HepG2 (cell line): ENCODE results near the gene GEMIN4. TPM values are rescaled to one million over a fixed set of nuclear protein-coding genes. Genes with fewer than 3 reads are reported as not detected.
"Not testable (repeated sequence)": the region's sequence is repeated elsewhere in the genome, so short reads cannot be mapped to it uniquely, and the experiment has no call there.

ENCODE experiments used
- ATAC-seq: fragments of 200-7000 bp; cut with Tn5 transposase; 3 replicates; pipeline ENCODE4 v1.9.1; 2020; ENCODE audit warnings: mild to moderate bottlenecking, moderate library complexity
- BruUV-seq: library from RNA; stranded (reverse); fragments of 400-500 nt; replicated peaks from 2 replicates; lab custom pipeline; 2021; lab: Mats Ljungman, UMichigan
- CTCF ChIA-PET: fragments of 300-600 bp; formaldehyde crosslinking; extraction: SDS; loops from one replicate; lab custom pipeline; 2021; ENCODE audit warnings: low total read pairs, inconsistent platforms, low intra/inter-chr PET ratio; lab: Yijun Ruan, JAX
- POLR2A ChIA-PET: fragments of 350-600 bp; sonication (Branson Sonifier 250); formaldehyde crosslinking; loops from one replicate; lab custom pipeline; 2020; ENCODE audit warnings: antibody characterized with exemption, inconsistent platforms; lab: Yijun Ruan, JAX
- DNase-seq: peaks from one replicate; pipeline ENCODE4 v3.0.0-alpha.2; 2015; ENCODE audit warnings: low spot score
- FAIRE-seq: peaks from 3 replicates; lab custom pipeline; 2011; peaks lifted over from hg19 to GRCh38; lab: Jason Lieb, UNC
- H2AFZ ChIP-seq: one replicate; pipeline ENCODE4 v1.6.1; 2011; ENCODE audit warnings: low read length, inconsistent platforms
- H3K27ac ChIP-seq: fragments of 300-600 bp; 3 replicates; pipeline ENCODE4 v1.8.0; 2011; ENCODE audit warnings: mixed run types, mild to moderate bottlenecking, mixed read lengths, low read length, inconsistent platforms; ENCODE audit not compliant: insufficient read depth; ENCODE audit errors: extremely low read length
- H3K27me3 ChIP-seq, 2 experiments: fragments of 200-600 bp in 1 of 2; 2 replicates in 1 of 2; 3 replicates in 1 of 2; pipeline versions ENCODE4 v1.6.0 to v1.8.0; 2011; ENCODE audit warnings: low read length in 2 of 2, mild to moderate bottlenecking in 2 of 2, moderate library complexity in 2 of 2, inconsistent platforms in 1 of 2; ENCODE audit not compliant: insufficient read depth in 2 of 2, control insufficient read depth in 1 of 2
- H3K36me3 ChIP-seq, 2 experiments: fragments of 200-600 bp in 1 of 2; replicated peaks in 1 of 2; 2 replicates in 1 of 2; 3 replicates in 1 of 2; pipeline versions ENCODE4 v1.5.1 to v1.8.0; 2011; ENCODE audit warnings: low read length in 2 of 2, inconsistent platforms in 1 of 2; ENCODE audit not compliant: insufficient read depth in 2 of 2, control insufficient read depth in 1 of 2
- H3K4me1 ChIP-seq: 2 replicates; pipeline ENCODE4 v1.5.1; 2012; ENCODE audit warnings: low read length, inconsistent platforms; ENCODE audit not compliant: insufficient read depth
- H3K4me2 ChIP-seq: 2 replicates; pipeline ENCODE4 v1.6.0; 2011; ENCODE audit warnings: low read depth, low read length, inconsistent platforms
- H3K4me3 ChIP-seq, 3 experiments: fragments of 200-600 bp in 1 of 3; sonication (generic), shearing (Covaris generic) in 1 of 3; replicated peaks in 1 of 3; 2 replicates each; pipeline ENCODE4 v1.5.1; 2011 to 2016; ENCODE audit warnings: low read length in 3 of 3, inconsistent platforms in 2 of 3, low read depth in 2 of 3, mild to moderate bottlenecking in 2 of 3, control low read depth in 1 of 3, mixed read lengths in 1 of 3; ENCODE audit not compliant: insufficient read depth in 1 of 3
- H3K79me2 ChIP-seq: one replicate; pipeline ENCODE4 v1.6.1; 2011; ENCODE audit warnings: low read length, inconsistent platforms; ENCODE audit not compliant: insufficient read depth
- H3K9ac ChIP-seq: 2 replicates; pipeline ENCODE4 v1.6.0; 2011; ENCODE audit warnings: mild to moderate bottlenecking, low read depth, low read length, inconsistent platforms; ENCODE audit not compliant: insufficient read depth
- H3K9me3 ChIP-seq: 2 replicates; pipeline ENCODE4 v1.5.1; 2012; ENCODE audit warnings: mild to moderate bottlenecking, low read length
- H4K20me1 ChIP-seq: 2 replicates; pipeline ENCODE4 v1.6.0; 2011; ENCODE audit warnings: inconsistent platforms, mild to moderate bottlenecking, low read length, moderate library complexity; ENCODE audit not compliant: insufficient read depth
- BRD4 ChIP-seq: sonication (generic); formaldehyde crosslinking; IDR thresholded peaks from 2 replicates; pipeline ENCODE4 v1.4.0; 2020; ENCODE audit warnings: missing genetic modification reagents
- NCOR1 ChIP-seq: fragments of 200-600 bp; sonication (generic); IDR thresholded peaks from 2 replicates; pipeline ENCODE4 v1.7.0; 2017; ENCODE audit warnings: antibody characterized with exemption, low read length, borderline replicate concordance
- SMC3 ChIP-seq: IDR thresholded peaks from 2 replicates; pipeline ENCODE4 v1.6.1; 2011; ENCODE audit warnings: low read length, improper control_type of control experiment
- STAG1 ChIP-seq: sonication (generic); formaldehyde crosslinking; IDR thresholded peaks from 2 replicates; pipeline ENCODE4 v1.4.0; 2020; ENCODE audit warnings: missing genetic modification reagents
- ZNF816 ChIP-seq: sonication (generic); formaldehyde crosslinking; IDR thresholded peaks from 2 replicates; pipeline ENCODE4 v1.8.0; 2022; ENCODE audit warnings: missing genetic modification reagents, mild to moderate bottlenecking, borderline replicate concordance
- WGBS: methylation state at CpG from one replicate; pipeline ENCODE4 v1.1.6; 2017; ENCODE audit warnings: low lambda C conversion rate; 5-methylcytosine and 5-hydroxymethylcytosine counted together
- in situ Hi-C: cut with HindIII; loops from 2 replicates; pipeline ENCODE4 v1.10.0; 2017; ENCODE audit warnings: low pct_unique_long_range_greater_than_20kb; ENCODE audit not compliant: extremely low pct_ligation_motif_present
- intact Hi-C: fragments of 100-400 bp; cut with micrococcal nuclease; formaldehyde crosslinking; loops from one replicate; pipeline ENCODE4 v1.10.0; 2022; ENCODE audit not compliant: unreplicated experiment
- polyA plus RNA-seq, 8 experiments: library from polyadenylated mRNA; depleted of rRNA in 3 of 8; stranded (reverse) in 7 of 8; unstranded in 1 of 8; fragments of >200 nt; fragmentation: Illumina TruSeq in 4 of 8; extraction: Trizol in 4 of 8; gene quantifications; 2 replicates each; pipeline versions ENCODE4 v1.2.1 to v1.2.3, GENCODE V29; 2011 to 2016; ENCODE audit warnings: low read depth in 4 of 8, missing spikeins in 1 of 8, mixed read lengths in 1 of 8; ENCODE audit not compliant: insufficient read depth in 1 of 8
- total RNA-seq, 5 experiments: library from RNA; depleted of rRNA; stranded (reverse); fragments of >200 nt; fragmentation: Illumina TruSeq; extraction: Trizol; gene quantifications; 2 replicates each; pipeline ENCODE4 v1.2.3, GENCODE V29; 2016; ENCODE audit warnings: low read depth in 1 of 5
- TF ChIP-seq, protein P1 (sequence below): sonication (generic); formaldehyde crosslinking; IDR thresholded peaks from 2 replicates; pipeline ENCODE4 v1.5.0; 2020; ENCODE audit warnings: mild to moderate bottlenecking, missing genetic modification reagents, moderate library complexity
- TF ChIP-seq, protein P2 (sequence below): sonication (generic); formaldehyde crosslinking; IDR thresholded peaks from 2 replicates; pipeline ENCODE4 v1.5.0; 2020; ENCODE audit warnings: mild to moderate bottlenecking, low read depth, missing genetic modification reagents, borderline replicate concordance
- TF ChIP-seq, protein P3 (sequence below): sonication (generic); formaldehyde crosslinking; IDR thresholded peaks from 2 replicates; pipeline ENCODE4 v1.8.0; 2022; ENCODE audit warnings: low read depth, missing genetic modification reagents

GEMIN4 gene
- total and polyA plus RNA-seq, 2 of the 13 experiments (the other 11 are each of a cell fraction or from before 2014, with no cell fraction given): 10.8 to 22.7 TPM

DNA sequence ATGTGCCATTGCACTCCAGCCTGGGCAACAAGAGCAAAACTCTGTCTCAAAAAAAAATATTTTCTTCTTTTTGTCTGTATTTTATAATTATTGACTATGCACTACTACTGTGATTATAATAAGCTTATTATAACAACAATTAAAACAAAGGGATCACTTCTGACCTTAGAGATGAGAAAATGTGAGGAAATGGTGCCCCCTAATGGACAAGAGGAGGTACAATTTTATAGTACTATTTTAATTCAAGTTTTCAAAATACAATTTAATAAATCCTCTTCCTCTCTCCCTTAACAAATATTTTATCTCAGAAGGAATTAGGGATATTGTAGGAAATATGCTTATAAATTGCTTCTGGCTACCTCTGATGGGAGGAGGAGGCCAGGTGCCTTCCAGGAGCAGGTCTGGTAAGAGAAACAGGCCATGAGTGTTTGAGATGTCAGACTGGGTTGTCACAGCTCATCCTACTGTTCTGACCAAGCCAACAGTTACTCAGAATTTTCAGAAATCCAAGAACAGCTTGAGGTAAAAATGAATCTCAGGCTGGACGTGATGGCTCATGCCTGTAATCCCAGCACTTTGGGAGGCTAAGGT lies 51.5 kb downstream of the GEMIN4 start:
- Histone ChIP-seq H2AFZ (no peak overlapping the region), H3K27ac (no peak overlapping the region), H3K4me2 (no peak overlapping the region), H3K36me3 (peaks cover 8 to 39% of the 10 kb centered on the region in 2 experiments), H3K4me3 (no peak overlapping the region), H4K20me1 (no peaks in the 10 kb centered on the region), H3K9me3 (no peaks in the 10 kb centered on the region), H3K4me1 (no peaks in the 10 kb centered on the region), H3K27me3 (no peaks in the 10 kb centered on the region), H3K79me2 (peaks cover 5% of the 10 kb centered on the region), H3K9ac (no peak overlapping the region)
- no peak for ATAC-seq
- DNase-seq: no peak
- intact Hi-C loops (loop anchor here (2.0 kb wide), 1 partner anchor 290 kb away; a partner anchor contains a TSS), in situ Hi-C loops (no loop called here)
- CTCF ChIA-PET: interaction anchor here (0.7 to 2.1 kb wide), 3 partner anchors 288 to 557 kb away, joined by 4 to 7 read pairs (median 4); no protein-coding TSS in a partner anchor
- BruUV-seq: no TSS peak
- TF ChIP-seq SMC3 (peak; percentile 28; the same call in 1 of the 2 replicates), STAG1 (peak; percentile 69), BRD4 (no peak)
- TF ChIP-seq, protein P1, sequence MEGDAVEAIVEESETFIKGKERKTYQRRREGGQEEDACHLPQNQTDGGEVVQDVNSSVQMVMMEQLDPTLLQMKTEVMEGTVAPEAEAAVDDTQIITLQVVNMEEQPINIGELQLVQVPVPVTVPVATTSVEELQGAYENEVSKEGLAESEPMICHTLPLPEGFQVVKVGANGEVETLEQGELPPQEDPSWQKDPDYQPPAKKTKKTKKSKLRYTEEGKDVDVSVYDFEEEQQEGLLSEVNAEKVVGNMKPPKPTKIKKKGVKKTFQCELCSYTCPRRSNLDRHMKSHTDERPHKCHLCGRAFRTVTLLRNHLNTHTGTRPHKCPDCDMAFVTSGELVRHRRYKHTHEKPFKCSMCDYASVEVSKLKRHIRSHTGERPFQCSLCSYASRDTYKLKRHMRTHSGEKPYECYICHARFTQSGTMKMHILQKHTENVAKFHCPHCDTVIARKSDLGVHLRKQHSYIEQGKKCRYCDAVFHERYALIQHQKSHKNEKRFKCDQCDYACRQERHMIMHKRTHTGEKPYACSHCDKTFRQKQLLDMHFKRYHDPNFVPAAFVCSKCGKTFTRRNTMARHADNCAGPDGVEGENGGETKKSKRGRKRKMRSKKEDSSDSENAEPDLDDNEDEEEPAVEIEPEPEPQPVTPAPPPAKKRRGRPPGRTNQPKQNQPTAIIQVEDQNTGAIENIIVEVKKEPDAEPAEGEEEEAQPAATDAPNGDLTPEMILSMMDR (CRISPR knock-in tag): peak; percentile 62
- no peak for FAIRE-seq
- 67% methylated on average over 1 of the region's 1 CpG for WGBS
- POLR2A ChIA-PET: no interaction called here

DNA sequence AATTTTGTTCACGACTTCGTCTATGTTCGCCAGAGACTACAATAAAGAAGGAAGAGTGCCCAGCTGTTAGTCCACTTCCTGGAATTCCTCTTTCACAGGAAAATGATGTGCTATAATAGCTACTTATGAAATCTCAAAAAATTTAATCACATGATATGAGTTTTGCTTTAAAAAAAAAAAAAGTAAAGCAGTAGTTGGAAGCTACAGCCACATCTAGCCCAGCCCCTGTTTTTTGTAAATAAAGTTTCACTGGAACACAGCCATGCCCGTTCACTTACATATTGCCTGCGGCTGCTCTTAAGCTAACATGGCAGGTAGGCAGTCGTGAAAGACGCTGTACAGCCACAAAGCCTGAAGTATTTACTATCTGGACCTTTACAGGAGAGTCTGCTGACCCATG lies 52.7 kb downstream of the GEMIN4 start:
- H3K4me1 ChIP-seq: no peaks in the 10 kb centered on the region
- peaks cover 5% of the 10 kb centered on the region for H3K79me2 ChIP-seq
- H3K36me3 ChIP-seq: peaks cover 9 to 43% of the 10 kb centered on the region in 2 experiments
- in situ Hi-C loops (no loop called here), intact Hi-C loops (no loop called here)
- H3K4me3 ChIP-seq: no peak overlapping the region
- no peak for FAIRE-seq
- ATAC-seq: no peak
- no peak overlapping the region for H2AFZ ChIP-seq
- WGBS: 96% methylated on average over 7 of the region's 7 CpGs
- BruUV-seq: no TSS peak
- CTCF ChIA-PET: interaction anchor here (2.1 kb wide), 1 partner anchor 555 kb away, joined by 7 read pairs; no protein-coding TSS in a partner anchor
- no peak for DNase-seq
- TF ChIP-seq, protein P2, sequence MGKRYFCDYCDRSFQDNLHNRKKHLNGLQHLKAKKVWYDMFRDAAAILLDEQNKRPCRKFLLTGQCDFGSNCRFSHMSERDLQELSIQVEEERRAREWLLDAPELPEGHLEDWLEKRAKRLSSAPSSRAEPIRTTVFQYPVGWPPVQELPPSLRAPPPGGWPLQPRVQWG (CRISPR knock-in tag): no peak
- TF ChIP-seq NCOR1 (no peak), ZNF816 (CRISPR knock-in tag) (no peak)
- TF ChIP-seq, protein P3, sequence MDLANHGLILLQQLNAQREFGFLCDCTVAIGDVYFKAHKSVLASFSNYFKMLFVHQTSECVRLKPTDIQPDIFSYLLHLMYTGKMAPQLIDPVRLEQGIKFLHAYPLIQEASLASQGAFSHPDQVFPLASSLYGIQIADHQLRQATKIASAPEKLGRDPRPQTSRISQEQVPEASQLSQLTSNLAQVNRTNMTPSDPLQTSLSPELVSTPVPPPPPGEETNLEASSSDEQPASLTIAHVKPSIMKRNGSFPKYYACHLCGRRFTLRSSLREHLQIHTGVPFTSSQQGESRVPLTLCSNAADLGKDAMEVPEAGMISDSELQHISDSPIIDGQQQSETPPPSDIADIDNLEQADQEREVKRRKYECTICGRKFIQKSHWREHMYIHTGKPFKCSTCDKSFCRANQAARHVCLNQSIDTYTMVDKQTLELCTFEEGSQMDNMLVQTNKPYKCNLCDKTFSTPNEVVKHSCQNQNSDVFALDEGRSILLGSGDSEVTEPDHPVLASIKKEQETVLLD (CRISPR knock-in tag): no peak
- H3K27me3 ChIP-seq: no peaks in the 10 kb centered on the region
- POLR2A ChIA-PET: no interaction called here
- H3K4me2 ChIP-seq: no peak overlapping the region
- H3K9ac ChIP-seq: no peak overlapping the region
- H3K27ac ChIP-seq: no peak overlapping the region
- H3K9me3 ChIP-seq: no peaks in the 10 kb centered on the region
- H4K20me1 ChIP-seq: no peaks in the 10 kb centered on the region

DNA sequence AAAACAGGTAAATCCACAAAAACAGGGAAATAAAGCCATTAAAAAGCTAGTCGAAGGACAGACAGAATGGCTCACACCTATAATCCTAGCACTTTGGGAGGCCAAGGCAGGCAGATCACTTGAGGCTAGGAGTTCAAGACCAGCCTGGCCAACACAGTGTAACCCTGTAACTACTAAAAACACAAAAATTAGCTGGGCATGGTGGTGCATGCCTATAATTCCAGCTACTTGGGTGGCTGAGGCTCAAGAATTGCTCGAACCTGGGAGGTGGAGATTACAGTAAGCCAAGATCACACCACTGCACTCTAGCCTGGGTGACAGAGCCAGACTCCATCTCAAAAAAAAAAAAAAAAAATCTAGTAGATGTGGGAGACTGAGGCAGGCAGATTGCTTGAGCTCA lies 54.0 kb downstream of the GEMIN4 start:
- H3K9me3 ChIP-seq, H3K79me2 ChIP-seq, intact Hi-C loops, H3K4me2 ChIP-seq, CTCF ChIA-PET, H3K27me3 ChIP-seq, H3K4me1 ChIP-seq, ATAC-seq, FAIRE-seq, BruUV-seq, H2AFZ ChIP-seq, H3K4me3 ChIP-seq, H3K9ac ChIP-seq, in situ Hi-C loops, DNase-seq, H3K27ac ChIP-seq, H4K20me1 ChIP-seq, POLR2A ChIA-PET: not testable (repeated sequence)
- WGBS: 92% methylated on average over 2 of the region's 2 CpGs
- peaks cover 13 to 52% of the 10 kb centered on the region in 2 experiments for H3K36me3 ChIP-seq
